A549 (cell line): ENCODE data around the gene FGGY. TPM values are rescaled to one million over a fixed set of nuclear protein-coding genes. Genes with fewer than 3 reads are reported as not detected.

Experiments used
- ATAC-seq, 2 experiments: fragments of 200-7000 bp in 1 of 2; fragments of >200 bp in 1 of 2; cut with Nextera tagmentation in 1 of 2; cut with Tn5 transposase in 1 of 2; 3 replicates each; pipeline versions ENCODE4 v1.8.0 to v1.9.1; 2018 to 2020; ENCODE audit warnings: mild to moderate bottlenecking in 1 of 2, moderate library complexity in 1 of 2
- CTCF ChIA-PET: fragments of 300-600 bp; sonication (Branson Sonifier 250); formaldehyde crosslinking; extraction: SDS; loops from one replicate; lab custom pipeline; 2021; ENCODE audit warnings: antibody characterized with exemption, inconsistent platforms; lab: Yijun Ruan, JAX
- POLR2A ChIA-PET: fragments of 350-600 bp; formaldehyde crosslinking; extraction: SDS; loops from one replicate; lab custom pipeline; 2021; ENCODE audit warnings: antibody characterized with exemption, inconsistent platforms; lab: Yijun Ruan, JAX
- DNase-seq, 2 experiments: peaks; one replicate each; pipeline versions ENCODE4 v3.0.0 to v3.0.0-alpha.2; 2011 to 2016; ENCODE audit warnings: low read depth in 1 of 2, low spot score in 1 of 2
- FAIRE-seq: peaks from 2 replicates; lab custom pipeline; 2011; peaks lifted over from hg19 to GRCh38; lab: Jason Lieb, UNC
- H3K27ac ChIP-seq, 2 experiments: fragments of >200 bp; sonication (Bioruptor Twin); formaldehyde crosslinking; 3 replicates each; pipeline ENCODE4 v1.5.1; 2016 to 2017
- H3K4me1 ChIP-seq: fragments of >200 bp; sonication (Bioruptor Twin); formaldehyde crosslinking; 3 replicates; pipeline ENCODE4 v1.6.1; 2016
- H3K4me2 ChIP-seq: fragments of >200 bp; sonication (Bioruptor Twin); formaldehyde crosslinking; 3 replicates; pipeline ENCODE4 v1.6.1; 2016
- H3K4me3 ChIP-seq: fragments of >200 bp; sonication (Bioruptor Twin); formaldehyde crosslinking; 3 replicates; pipeline ENCODE4 v1.5.1; 2016
- H3K9me3 ChIP-seq: fragments of >200 bp; sonication (Bioruptor Twin); formaldehyde crosslinking; 3 replicates; pipeline ENCODE4 v1.6.1; 2016
- BHLHE40 ChIP-seq: IDR thresholded peaks from 2 replicates; pipeline ENCODE4 v1.6.1; 2012; ENCODE audit warnings: low read depth, low read length, inconsistent platforms
- CBX8 ChIP-seq: fragments of 200-600 bp; sonication (generic); IDR thresholded peaks from 2 replicates; pipeline ENCODE4 v1.6.1; 2016
- CEBPB ChIP-seq, 2 experiments: fragments of >200 bp in 1 of 2; sonication (Bioruptor Twin) in 1 of 2; formaldehyde crosslinking in 1 of 2; IDR thresholded peaks; 2 replicates each; pipeline ENCODE4 v1.6.1; 2012 to 2016
- CHD2 ChIP-seq: fragments of 150-350 bp; IDR thresholded peaks from 2 replicates; pipeline ENCODE4 v1.6.1; 2014; ENCODE audit warnings: low read length; ENCODE audit not compliant: partially characterized antibody
- CHD4 ChIP-seq: fragments of 200-600 bp; sonication (generic); IDR thresholded peaks from 2 replicates; pipeline ENCODE4 v1.6.1; 2016; ENCODE audit warnings: antibody characterized with exemption, mild to moderate bottlenecking, borderline replicate concordance
- ESRRA ChIP-seq: fragments of 150-350 bp; IDR thresholded peaks from 2 replicates; pipeline ENCODE4 v1.6.1; 2014; ENCODE audit warnings: mild to moderate bottlenecking, low read length, borderline replicate concordance
- FOSB ChIP-seq: fragments of 250-450 bp; sonication (Bioruptor Pico); IDR thresholded peaks from 2 replicates; pipeline ENCODE4 v1.5.0; 2020; ENCODE audit warnings: mild to moderate bottlenecking, moderate library complexity
- FOXS1 ChIP-seq: fragments of 250-450 bp; sonication (Bioruptor Pico); IDR thresholded peaks from 2 replicates; pipeline ENCODE4 v1.5.0; 2020; ENCODE audit warnings: mild to moderate bottlenecking, moderate library complexity
- HDAC2 ChIP-seq: fragments of 200-600 bp; sonication (generic); IDR thresholded peaks from 2 replicates; pipeline ENCODE4 v1.6.1; 2016
- HEYL ChIP-seq: fragments of 250-450 bp; sonication (Bioruptor Pico); IDR thresholded peaks from 2 replicates; pipeline ENCODE4 v1.8.0; 2021; ENCODE audit warnings: mild to moderate bottlenecking, moderate library complexity
- HOXA7 ChIP-seq: fragments of 250-450 bp; sonication (Bioruptor Pico); IDR thresholded peaks from 2 replicates; pipeline ENCODE4 v1.5.0; 2020; ENCODE audit warnings: mild to moderate bottlenecking, moderate library complexity
- JUN ChIP-seq, 2 experiments: fragments of >200 bp; sonication (Bioruptor Twin); formaldehyde crosslinking; IDR thresholded peaks; 2 replicates in 1 of 2; 3 replicates in 1 of 2; pipeline ENCODE4 v1.6.1; 2016 to 2017
- JUNB ChIP-seq: fragments of >200 bp; sonication (Bioruptor Twin); formaldehyde crosslinking; IDR thresholded peaks from 2 replicates; pipeline ENCODE4 v1.6.1; 2016
- KDM1A ChIP-seq: fragments of 200-600 bp; sonication (generic); IDR thresholded peaks from 2 replicates; pipeline ENCODE4 v1.6.1; 2016; ENCODE audit warnings: low read depth, mild to moderate bottlenecking
- MAFK ChIP-seq: fragments of 450-650 bp; IDR thresholded peaks from 2 replicates; pipeline ENCODE4 v1.6.1; 2014; ENCODE audit not compliant: partially characterized antibody
- MAZ ChIP-seq: fragments of 150-350 bp; IDR thresholded peaks from 2 replicates; pipeline ENCODE4 v1.6.1; 2014; ENCODE audit warnings: antibody characterized with exemption, low read depth, low read length, borderline replicate concordance
- MYC ChIP-seq: IDR thresholded peaks from 2 replicates; pipeline ENCODE4 v1.6.1; 2012; ENCODE audit warnings: mild to moderate bottlenecking, inconsistent platforms, low read length, improper control_type of control experiment, borderline replicate concordance
- POLR2A ChIP-seq: IDR thresholded peaks from 2 replicates; pipeline ENCODE4 v1.6.1; 2012; ENCODE audit warnings: mild to moderate bottlenecking, low read length
- POLR2AphosphoS2 ChIP-seq: conservative IDR thresholded peaks from 2 replicates; pipeline ENCODE4 v1.6.1; 2012; ENCODE audit warnings: low read length, improper control_type of control experiment, inconsistent platforms
- RAD21 ChIP-seq, 2 experiments: fragments of >200 bp in 1 of 2; sonication (Bioruptor Twin) in 1 of 2; formaldehyde crosslinking in 1 of 2; IDR thresholded peaks in 1 of 2; conservative IDR thresholded peaks in 1 of 2; 2 replicates in 1 of 2; 3 replicates in 1 of 2; pipeline ENCODE4 v1.6.1; 2012 to 2018; ENCODE audit warnings: inconsistent platforms in 1 of 2
- RCOR1 ChIP-seq: fragments of 150-350 bp; IDR thresholded peaks from 2 replicates; pipeline ENCODE4 v1.6.1; 2014; ENCODE audit warnings: antibody characterized with exemption, low read length, low read depth
- RNF2 ChIP-seq: fragments of 200-600 bp; sonication (generic); IDR thresholded peaks from 2 replicates; pipeline ENCODE4 v1.6.1; 2016; ENCODE audit warnings: low read depth, mild to moderate bottlenecking, antibody characterized with exemption, moderate library complexity, borderline replicate concordance
- TP53 ChIP-seq: fragments of 250-450 bp; sonication (Bioruptor Pico); IDR thresholded peaks from 2 replicates; pipeline ENCODE4 v1.5.0; 2021; ENCODE audit warnings: mild to moderate bottlenecking, moderate library complexity
- ZC3H11A ChIP-seq: fragments of 450-650 bp; IDR thresholded peaks from 2 replicates; pipeline ENCODE4 v1.6.1; 2014; ENCODE audit warnings: antibody characterized with exemption, mild to moderate bottlenecking
- ZFP36 ChIP-seq: fragments of 450-650 bp; IDR thresholded peaks from 2 replicates; pipeline ENCODE4 v1.6.1; 2014; ENCODE audit warnings: borderline replicate concordance; ENCODE audit not compliant: partially characterized antibody
- ZSCAN20 ChIP-seq: fragments of 250-450 bp; sonication (Bioruptor Pico); IDR thresholded peaks from 2 replicates; pipeline ENCODE4 v1.8.0; 2022; ENCODE audit warnings: mild to moderate bottlenecking, moderate library complexity
- WGBS: methylation state at CpG from one replicate; pipeline ENCODE4 v1.1.6; 2017; ENCODE audit errors: missing lambda C conversion rate; 5-methylcytosine and 5-hydroxymethylcytosine counted together
- polyA plus RNA-seq, 4 experiments: library from polyadenylated mRNA; depleted of rRNA in 3 of 4; stranded (reverse); fragments of >200 nt; fragmentation: RNase III in 1 of 4; extraction: RNeasy Plus Mini Kit Qiagen cat#74134 plus additional on column Dnase treatment in 1 of 4; gene quantifications; 2 replicates in 3 of 4; 3 replicates in 1 of 4; pipeline ENCODE4 v1.2.3, GENCODE V29; 2011 to 2017
- TF ChIP-seq, protein P1 (sequence below): fragments of 250-450 bp; sonication (Bioruptor Pico); IDR thresholded peaks from 2 replicates; pipeline ENCODE4 v1.5.0; 2021; ENCODE audit warnings: mild to moderate bottlenecking, moderate library complexity, borderline replicate concordance
- TF ChIP-seq, protein P2 (sequence below): IDR thresholded peaks from 2 replicates; pipeline ENCODE4 v1.6.1; 2012
- TF ChIP-seq, protein P3 (sequence below): fragments of 150-350 bp; IDR thresholded peaks from 2 replicates; pipeline ENCODE4 v1.6.1; 2014; ENCODE audit warnings: low read depth, mild to moderate bottlenecking, low read length
- TF ChIP-seq, protein P4 (sequence below): fragments of 450-650 bp; IDR thresholded peaks from 2 replicates; pipeline ENCODE4 v1.6.1; 2014; ENCODE audit warnings: antibody characterized with exemption
- TF ChIP-seq, protein P5 (sequence below): fragments of >200 bp; sonication (Bioruptor Twin); formaldehyde crosslinking; IDR thresholded peaks from 3 replicates; pipeline ENCODE4 v1.6.1; 2016
- TF ChIP-seq, protein P6 (sequence below): fragments of >200 bp; sonication (Bioruptor Twin); formaldehyde crosslinking; IDR thresholded peaks from 2 replicates; pipeline ENCODE4 v1.6.1; 2016

The FGGY gene
- polyA plus RNA-seq, 2 of the 4 experiments (the other 2 are of a cell fraction), result 2.9 to 4.8 TPM

DNA sequence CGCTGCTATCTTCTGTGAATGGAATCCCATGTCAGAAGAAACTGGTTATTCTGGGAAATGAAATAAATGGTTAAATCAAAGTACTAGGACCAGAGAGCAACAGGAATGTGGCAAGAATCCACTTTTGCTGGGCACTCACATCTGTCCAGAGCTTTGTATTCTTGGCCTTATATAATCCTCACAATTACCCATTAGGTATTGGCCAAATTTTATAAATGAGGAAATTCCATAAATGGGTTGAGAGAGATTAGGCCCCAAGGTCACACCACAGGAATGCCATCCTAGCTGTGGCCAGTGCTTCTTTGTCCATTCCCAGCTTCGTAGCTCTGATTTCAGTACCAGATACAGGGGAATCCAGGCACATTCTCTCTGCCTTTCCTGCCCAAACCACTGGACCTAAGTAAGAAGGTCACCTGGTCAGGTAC is 441.7 kb downstream of the FGGY start:
- TF ChIP-seq, protein P1, sequence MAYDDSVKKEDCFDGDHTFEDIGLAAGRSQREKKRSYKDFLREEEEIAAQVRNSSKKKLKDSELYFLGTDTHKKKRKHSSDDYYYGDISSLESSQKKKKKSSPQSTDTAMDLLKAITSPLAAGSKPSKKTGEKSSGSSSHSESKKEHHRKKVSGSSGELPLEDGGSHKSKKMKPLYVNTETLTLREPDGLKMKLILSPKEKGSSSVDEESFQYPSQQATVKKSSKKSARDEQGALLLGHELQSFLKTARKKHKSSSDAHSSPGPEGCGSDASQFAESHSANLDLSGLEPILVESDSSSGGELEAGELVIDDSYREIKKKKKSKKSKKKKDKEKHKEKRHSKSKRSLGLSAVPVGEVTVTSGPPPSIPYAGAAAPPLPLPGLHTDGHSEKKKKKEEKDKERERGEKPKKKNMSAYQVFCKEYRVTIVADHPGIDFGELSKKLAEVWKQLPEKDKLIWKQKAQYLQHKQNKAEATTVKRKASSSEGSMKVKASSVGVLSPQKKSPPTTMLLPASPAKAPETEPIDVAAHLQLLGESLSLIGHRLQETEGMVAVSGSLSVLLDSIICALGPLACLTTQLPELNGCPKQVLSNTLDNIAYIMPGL (CRISPR knock-in tag), result no peak
- TF ChIP-seq HDAC2 (no peak), HOXA7 (CRISPR knock-in tag) (no peak), POLR2A (no peak), MAFK (no peak), TP53 (CRISPR knock-in tag) (no peak), CEBPB (IDR thresholded peaks at IDR 0.05) (no peak), RNF2 (no peak), MYC (no peak), RCOR1 (no peak), HEYL (CRISPR knock-in tag) (no peak), CBX8 (no peak), ZC3H11A (no peak), JUNB (no peak), FOXS1 (CRISPR knock-in tag) (no peak), POLR2AphosphoS2 (no peak), JUN (IDR thresholded peaks at IDR 0.05) (no peak)
- TF ChIP-seq, protein P2, sequence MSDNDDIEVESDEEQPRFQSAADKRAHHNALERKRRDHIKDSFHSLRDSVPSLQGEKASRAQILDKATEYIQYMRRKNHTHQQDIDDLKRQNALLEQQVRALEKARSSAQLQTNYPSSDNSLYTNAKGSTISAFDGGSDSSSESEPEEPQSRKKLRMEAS, result no peak
- TF ChIP-seq, protein P3, sequence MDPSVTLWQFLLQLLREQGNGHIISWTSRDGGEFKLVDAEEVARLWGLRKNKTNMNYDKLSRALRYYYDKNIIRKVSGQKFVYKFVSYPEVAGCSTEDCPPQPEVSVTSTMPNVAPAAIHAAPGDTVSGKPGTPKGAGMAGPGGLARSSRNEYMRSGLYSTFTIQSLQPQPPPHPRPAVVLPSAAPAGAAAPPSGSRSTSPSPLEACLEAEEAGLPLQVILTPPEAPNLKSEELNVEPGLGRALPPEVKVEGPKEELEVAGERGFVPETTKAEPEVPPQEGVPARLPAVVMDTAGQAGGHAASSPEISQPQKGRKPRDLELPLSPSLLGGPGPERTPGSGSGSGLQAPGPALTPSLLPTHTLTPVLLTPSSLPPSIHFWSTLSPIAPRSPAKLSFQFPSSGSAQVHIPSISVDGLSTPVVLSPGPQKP, result no peak
- TF ChIP-seq, protein P4, sequence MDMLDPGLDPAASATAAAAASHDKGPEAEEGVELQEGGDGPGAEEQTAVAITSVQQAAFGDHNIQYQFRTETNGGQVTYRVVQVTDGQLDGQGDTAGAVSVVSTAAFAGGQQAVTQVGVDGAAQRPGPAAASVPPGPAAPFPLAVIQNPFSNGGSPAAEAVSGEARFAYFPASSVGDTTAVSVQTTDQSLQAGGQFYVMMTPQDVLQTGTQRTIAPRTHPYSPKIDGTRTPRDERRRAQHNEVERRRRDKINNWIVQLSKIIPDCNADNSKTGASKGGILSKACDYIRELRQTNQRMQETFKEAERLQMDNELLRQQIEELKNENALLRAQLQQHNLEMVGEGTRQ, result no peak
- ATAC-seq (no peak), FAIRE-seq (no peak), DNase-seq (no peak)
- POLR2A ChIA-PET, result no interaction called here
- Histone ChIP-seq H3K4me3 (no peak overlapping the region), H3K4me2 (no peak overlapping the region), H3K9me3 (no peaks in the 10 kb centered on the region; the same call in 1 of the 3 replicates), H3K27ac (no peak overlapping the region), H3K4me1 (no peaks in the 10 kb centered on the region)
- CTCF ChIA-PET, result interaction anchor here (2.3 kb wide), 1 partner anchor 21 kb away, joined by 11 read pairs; no protein-coding TSS in a partner anchor
- WGBS, result 69% methylated on average over 2 of the region's 2 CpGs

DNA sequence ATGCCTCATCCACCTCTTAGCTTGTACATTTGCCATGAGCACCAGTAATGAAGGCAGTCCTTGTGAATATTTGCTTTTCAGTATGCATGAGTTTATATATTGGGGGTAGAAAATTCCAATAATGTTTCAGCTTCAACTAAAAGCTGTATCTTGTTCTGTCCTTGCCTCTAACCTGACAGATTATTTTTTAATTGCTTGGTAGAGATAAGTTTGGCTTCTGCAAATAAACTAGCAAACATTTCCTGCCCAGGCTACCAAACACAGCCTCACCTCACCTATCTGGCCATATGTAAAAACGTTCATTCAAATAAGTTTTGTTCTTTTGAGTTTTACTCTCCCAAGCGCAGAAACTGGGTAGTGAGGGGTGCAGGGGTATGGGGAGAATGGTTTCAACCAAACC is 442.2 kb downstream of the FGGY start:
- H3K4me1 ChIP-seq, result no peaks in the 10 kb centered on the region
- POLR2A ChIA-PET, result no interaction called here
- WGBS, result 57% methylated on average over 2 of the region's 2 CpGs
- DNase-seq (no peak), FAIRE-seq (no peak), ATAC-seq (no peak)
- H3K4me3 ChIP-seq, result no peak overlapping the region
- no peak overlapping the region for H3K4me2 ChIP-seq
- no peak overlapping the region for H3K27ac ChIP-seq
- H3K9me3 ChIP-seq, result no peaks in the 10 kb centered on the region; the same call in 1 of the 3 replicates
- CTCF ChIA-PET, result interaction anchor here (2.3 kb wide), 1 partner anchor 21 kb away, joined by 11 read pairs; no protein-coding TSS in a partner anchor
- TF ChIP-seq, protein P1 (CRISPR knock-in tag), result no peak
- TF ChIP-seq, protein P5, sequence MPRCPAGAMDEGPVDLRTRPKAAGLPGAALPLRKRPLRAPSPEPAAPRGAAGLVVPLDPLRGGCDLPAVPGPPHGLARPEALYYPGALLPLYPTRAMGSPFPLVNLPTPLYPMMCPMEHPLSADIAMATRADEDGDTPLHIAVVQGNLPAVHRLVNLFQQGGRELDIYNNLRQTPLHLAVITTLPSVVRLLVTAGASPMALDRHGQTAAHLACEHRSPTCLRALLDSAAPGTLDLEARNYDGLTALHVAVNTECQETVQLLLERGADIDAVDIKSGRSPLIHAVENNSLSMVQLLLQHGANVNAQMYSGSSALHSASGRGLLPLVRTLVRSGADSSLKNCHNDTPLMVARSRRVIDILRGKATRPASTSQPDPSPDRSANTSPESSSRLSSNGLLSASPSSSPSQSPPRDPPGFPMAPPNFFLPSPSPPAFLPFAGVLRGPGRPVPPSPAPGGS, result no peak
- no peak for TF ChIP-seq ZFP36
- TF ChIP-seq ESRRA, result no peak
- no peak for TF ChIP-seq FOSB (CRISPR knock-in tag)
- no peak for TF ChIP-seq CHD4
- TF ChIP-seq ZSCAN20, result no peak
- TF ChIP-seq BHLHE40, result no peak
- TF ChIP-seq RAD21 (conservative IDR thresholded peaks at IDR 0.05 in 1 of 2, IDR thresholded peaks at IDR 0.05 in 1 of 2), result no peak
- TF ChIP-seq MAZ, result no peak
- no peak for TF ChIP-seq CBX8
- TF ChIP-seq, protein P6, sequence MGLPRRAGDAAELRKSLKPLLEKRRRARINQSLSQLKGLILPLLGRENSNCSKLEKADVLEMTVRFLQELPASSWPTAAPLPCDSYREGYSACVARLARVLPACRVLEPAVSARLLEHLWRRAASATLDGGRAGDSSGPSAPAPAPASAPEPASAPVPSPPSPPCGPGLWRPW, result no peak
- no peak for TF ChIP-seq KDM1A
- TF ChIP-seq CHD2, result no peak
- TF ChIP-seq, protein P2, result no peak
- TF ChIP-seq POLR2A, result no peak
